GM12874 (cell line): Measurements from ENCODE around the gene STOM.

Experiments
- TF ChIP-seq, protein P1 (sequence below): IDR thresholded peaks from 2 replicates; pipeline ENCODE4 v1.5.1; 2011; ENCODE audit warnings: low read depth, mild to moderate bottlenecking, control low read depth, low read length, moderate library complexity; ENCODE audit not compliant: insufficient read depth

The STOM gene

DNA sequence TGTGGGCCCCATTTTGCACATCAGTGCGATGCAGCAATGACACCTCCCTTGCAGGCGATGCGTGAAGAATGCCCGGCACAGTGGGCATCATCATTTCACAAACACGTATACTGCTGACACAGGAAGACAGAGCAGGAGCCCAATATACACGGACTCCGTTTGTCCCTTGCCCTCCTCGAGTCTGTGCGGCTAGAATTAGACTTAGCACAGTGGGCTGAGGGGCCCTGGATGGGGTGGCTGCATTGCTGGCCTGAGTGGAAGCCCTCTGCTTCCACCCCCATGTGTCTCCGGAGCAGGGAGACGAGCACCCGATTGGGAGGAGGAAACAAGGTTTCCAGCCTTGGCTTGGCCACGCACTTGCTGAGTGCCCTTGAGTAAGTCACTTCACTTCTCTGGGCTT, 61.3 kb downstream of the STOM start:
- TF ChIP-seq, protein P1, sequence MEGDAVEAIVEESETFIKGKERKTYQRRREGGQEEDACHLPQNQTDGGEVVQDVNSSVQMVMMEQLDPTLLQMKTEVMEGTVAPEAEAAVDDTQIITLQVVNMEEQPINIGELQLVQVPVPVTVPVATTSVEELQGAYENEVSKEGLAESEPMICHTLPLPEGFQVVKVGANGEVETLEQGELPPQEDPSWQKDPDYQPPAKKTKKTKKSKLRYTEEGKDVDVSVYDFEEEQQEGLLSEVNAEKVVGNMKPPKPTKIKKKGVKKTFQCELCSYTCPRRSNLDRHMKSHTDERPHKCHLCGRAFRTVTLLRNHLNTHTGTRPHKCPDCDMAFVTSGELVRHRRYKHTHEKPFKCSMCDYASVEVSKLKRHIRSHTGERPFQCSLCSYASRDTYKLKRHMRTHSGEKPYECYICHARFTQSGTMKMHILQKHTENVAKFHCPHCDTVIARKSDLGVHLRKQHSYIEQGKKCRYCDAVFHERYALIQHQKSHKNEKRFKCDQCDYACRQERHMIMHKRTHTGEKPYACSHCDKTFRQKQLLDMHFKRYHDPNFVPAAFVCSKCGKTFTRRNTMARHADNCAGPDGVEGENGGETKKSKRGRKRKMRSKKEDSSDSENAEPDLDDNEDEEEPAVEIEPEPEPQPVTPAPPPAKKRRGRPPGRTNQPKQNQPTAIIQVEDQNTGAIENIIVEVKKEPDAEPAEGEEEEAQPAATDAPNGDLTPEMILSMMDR = no peak

DNA sequence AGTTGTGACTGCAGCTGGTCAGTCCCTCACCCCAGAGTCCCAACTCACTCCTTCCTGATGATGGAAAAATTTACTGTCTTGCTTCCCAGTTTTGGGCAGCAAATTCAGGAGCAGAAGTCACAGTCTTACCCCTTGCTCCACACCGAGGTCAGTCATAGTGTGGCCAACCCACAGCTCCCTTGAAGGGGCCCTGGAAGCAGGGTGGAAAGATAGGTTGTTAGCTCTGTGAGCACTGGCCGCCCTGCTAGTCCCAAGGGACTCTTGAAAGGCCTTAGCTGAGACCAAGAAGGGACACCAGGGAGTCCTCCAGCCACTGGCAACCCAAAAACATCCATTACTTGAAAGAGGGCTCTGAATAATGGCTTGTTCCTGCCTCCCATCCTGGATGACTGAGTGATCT, 62.1 kb downstream of the STOM start:
- TF ChIP-seq, protein P1 = no peak

DNA sequence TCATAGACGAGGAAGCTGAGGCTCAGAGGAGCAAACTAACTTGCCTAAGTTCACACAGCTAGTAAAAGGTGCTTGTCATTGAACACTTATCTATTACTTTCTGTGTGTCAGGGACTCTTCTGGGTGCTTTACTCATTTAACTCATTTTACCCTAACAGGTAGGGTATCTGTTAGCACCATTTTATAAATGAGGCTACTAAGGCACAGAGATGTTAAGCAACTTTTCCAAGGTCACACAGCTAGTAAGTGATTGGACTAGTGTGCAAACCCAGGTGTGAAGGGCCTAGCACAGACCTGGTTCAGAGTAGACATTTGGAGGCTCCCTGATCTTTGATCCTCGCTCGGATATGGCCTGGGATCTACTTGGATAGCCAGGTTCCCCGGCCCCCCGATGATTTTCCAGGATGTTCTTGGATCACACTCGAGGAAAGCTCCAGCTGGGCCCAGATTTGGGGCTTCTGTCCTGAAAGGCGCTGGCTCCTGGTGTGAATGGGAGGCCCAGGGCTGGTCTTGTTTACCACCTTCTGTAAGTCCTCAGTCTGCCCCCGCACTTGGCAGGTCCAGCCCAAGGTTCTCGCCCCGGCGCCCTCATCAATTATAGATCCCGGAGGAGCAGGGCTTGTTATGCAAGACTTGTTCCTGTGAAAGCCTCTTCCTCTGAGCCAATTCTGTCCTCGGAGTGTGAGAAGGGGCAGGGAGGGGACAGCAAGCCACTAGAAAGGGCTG, 64.6 kb downstream of the STOM start:
- TF ChIP-seq, protein P1 = no peak

DNA sequence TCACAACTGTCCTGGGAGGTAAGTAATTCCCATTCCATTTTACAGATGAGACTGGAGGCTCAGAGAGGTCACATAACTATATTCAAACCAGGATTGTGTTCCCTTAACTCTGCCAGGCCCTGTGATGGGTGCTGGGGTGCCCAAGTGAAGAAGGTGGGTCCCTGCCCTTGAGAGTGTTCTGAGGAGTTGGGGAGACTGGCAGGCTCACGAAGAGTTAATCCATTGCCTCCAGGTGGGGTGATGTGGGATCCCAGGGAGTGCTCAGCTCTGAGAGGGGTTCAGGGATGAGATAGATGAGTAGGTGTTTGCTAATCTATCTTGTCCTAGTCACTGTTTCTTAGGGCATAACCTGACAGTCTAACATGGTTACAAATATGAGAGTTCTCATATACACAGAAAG, 65.3 kb downstream of the STOM start:
- TF ChIP-seq, protein P1 = no peak

DNA sequence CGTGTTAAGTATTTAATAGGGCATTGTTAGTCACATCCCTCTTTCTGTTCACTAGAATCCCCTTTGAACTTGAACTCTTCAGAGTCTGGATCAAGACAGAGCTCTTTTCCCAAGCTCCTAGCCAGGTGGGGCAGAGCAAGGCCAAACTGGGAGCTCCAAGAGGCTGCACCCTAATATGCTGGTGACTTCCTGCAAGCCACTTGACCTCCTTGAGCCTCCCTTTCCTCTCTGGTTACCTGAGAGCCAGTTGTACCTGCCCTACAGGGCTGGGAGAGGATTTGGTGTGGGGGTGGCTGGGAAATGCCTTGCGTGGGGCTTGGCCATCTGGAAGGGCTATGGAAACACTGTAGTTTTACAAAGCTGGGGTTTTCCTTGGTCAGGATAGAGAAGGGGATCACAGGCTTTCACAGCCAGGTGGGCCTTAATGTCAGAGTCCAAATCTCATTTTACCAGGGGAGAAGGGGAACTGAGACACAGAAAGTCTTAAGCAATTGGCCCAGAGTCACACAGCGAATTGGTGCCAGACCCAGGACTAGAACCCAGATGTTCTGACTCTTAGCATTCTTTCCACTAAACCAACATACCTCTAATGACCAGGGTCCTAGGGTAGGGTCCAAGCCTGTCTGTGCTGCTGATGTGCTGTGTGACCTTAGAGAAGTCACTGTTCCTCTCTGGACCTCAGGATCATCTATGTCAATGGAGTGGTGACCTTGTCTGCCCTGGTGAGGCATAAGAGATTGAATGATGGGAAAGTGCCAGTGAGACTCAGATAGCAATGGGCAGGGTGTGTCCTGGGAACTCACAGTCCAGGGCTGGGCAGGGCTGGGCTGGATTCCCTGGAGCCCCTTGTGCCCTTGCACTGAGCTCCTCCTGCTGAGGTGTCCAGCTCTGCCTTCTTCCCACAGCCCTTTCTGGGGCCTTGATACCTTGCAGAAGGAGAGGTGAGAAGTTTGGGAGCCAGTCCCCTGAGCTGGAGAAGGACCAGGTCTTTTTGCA, 66.3 kb downstream of the STOM start:
- TF ChIP-seq, protein P1 = no peak

DNA sequence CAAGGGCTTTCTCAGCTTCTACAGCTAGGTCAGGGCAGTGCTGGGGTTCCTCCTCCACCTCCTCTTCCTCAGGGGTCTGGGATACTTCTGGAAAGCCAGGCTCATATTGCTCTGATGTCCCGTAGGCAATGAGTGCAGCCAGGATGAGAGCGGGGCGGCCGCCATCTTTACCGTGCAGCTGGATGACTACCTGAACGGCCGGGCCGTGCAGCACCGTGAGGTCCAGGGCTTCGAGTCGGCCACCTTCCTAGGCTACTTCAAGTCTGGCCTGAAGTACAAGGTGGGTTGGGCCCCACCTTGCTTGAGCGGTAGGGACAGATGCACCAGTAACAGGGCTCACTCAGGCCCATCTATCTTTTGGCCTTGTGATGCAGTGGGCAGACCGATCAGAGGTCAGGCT, 67.3 kb downstream of the STOM start:
- TF ChIP-seq, protein P1 = no peak

DNA sequence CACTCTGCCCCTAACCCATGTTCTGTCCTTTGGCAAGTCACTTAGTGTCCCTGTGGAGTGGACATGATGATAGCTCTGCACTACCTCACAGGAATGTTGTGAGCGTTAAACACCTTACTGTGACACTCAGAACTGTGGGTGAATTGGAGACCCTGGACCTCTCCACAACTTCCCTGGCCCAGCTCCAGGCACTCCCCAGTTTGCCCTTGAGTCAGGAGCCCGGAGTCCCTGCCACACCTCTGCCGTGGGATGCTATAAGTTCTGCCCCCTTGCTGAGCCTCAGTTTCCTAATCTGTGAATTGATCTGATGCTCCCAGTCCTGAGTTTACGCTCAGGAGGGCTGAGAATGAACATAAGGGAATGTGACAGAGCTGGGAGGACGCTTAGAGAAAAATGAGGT, 67.7 kb downstream of the STOM start:
- TF ChIP-seq, protein P1 = no peak
